RKO (cell line): ENCODE measurements around the gene BLNK.
A peak's percentile ranks its signal among the peaks of the same experiment; 100 is the strongest.

Source experiments
- DNase-seq: peaks from one replicate; pipeline ENCODE4 v3.0.0-alpha.2; 2016; ENCODE audit warnings: low spot score

BLNK gene

DNA sequence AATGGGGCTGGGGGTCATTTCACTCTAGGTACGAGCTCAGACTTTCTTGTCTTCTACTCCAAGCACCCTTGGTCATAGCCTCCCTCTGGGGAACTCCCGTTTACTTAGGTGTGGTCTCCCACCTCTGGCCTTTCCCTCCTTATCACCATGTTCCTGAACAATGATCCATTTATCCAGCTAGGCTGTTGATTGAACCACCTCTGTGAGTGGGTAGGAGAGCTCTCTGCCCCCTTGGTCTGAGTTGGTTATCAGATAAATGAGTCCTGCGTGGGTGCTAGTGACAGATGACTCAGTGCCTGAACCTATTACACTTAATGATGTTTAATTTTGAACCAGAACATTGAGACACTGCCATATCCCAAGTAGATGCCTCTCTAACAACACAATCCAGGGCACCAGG, 9.4 kb downstream of the BLNK start:
- DNase-seq, result no peak

GRCh38 chr10:96261132-96261531, 10.2 kb downstream of the BLNK start:
- no peak for DNase-seq

GRCh38 chr10:96260014-96260413, 11.4 kb downstream of the BLNK start:
- no peak for DNase-seq

GRCh38 chr10:96259150-96259549, 12.2 kb downstream of the BLNK start:
- no peak for DNase-seq

GRCh38 chr10:96257944-96258343, 13.4 kb downstream of the BLNK start:
- DNase-seq, result no peak

- DNase-seq, result no peak
These were observed 15.6 kb downstream of the BLNK start for GRCh38 chr10:96255549-96256333.

DNA sequence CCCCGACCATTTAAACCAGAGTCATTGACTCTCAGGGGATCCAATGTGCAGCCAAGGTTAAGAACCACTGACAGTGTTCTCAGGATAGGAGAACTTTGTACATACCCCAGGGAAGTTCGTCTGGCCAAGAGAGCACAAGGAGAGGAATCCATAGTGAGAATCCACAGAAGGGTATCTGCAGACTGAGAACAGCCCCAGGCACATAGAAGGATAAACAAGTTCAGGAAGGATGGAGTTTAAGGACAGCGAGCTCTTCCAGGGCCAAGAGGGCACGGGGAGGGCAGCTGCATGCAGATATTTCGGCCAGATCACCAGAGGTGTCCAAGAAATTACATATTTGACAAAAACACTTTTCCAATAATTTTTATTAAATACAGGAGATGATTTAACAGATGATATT, 16.4 kb downstream of the BLNK start:
- no peak for DNase-seq

- DNase-seq, result no peak
These were observed 18.6 kb downstream of the BLNK start for GRCh38 chr10:96252730-96253129.

DNA sequence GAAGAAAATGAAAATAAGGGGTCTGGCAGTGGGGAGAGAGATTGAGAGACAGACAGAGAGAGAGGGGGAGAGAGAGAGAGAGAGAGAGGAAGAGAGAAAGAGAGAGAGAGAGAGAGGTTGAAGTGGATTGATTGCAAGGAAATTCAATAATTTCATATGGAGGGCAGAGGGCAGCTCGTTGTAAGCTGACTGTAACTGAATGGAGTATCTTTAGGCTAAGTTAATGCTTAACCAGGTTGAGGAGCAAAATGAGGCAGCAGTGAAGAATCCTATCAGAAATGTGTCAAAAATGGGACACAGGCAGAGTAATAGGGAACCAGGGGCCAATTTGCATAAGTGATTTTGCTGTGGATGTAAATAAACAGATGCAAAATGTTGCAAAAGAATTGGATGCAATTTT, 21.0 kb downstream of the BLNK start:
- no peak for DNase-seq

- DNase-seq, result no peak
These were observed 22.1 kb downstream of the BLNK start for GRCh38 chr10:96249264-96249663.

DNA sequence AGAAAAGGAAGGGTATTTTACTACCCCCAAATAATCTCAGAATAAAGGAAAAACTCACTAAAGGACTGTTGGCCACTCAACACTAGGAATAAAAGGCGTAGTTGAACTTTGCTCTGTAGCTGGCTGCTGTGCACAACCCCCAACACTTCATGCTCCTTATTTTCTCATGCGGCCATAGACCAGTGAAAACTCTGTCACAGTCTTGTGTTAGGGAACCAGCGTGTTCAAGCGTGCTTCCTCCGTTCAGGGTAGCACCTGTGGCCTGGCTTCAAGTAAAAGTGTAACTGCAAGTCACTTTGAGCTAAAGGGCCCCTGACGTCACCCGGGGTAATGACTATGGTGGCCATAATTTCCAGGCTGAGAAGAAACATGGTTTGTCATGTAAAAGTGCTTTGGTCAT, 27.0 kb downstream of the BLNK start:
- DNase-seq, result no peak

DNA sequence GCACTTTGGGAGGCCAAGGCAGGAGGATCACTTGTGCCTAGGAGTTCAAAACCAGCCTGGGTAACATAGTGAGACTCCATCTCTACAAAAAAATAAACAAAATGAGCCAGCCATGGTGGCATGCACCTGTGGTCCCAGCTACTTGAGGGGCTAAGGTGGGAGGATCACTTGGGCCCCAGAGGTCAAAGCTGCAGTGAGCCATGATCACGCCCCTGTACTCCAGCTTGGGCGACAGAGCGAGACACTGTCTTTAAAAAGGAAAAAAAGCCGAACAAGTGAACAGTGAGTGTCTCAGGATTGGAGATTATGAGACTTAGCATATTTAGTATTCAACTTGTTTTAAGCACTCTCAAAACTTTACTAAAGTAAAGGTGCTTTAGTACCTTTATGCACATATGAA, 28.1 kb downstream of the BLNK start:
- no peak for DNase-seq

GRCh38 chr10:96242822-96243221, 28.5 kb downstream of the BLNK start:
- DNase-seq, result no peak

GRCh38 chr10:96238646-96239623, 32.4 kb downstream of the BLNK start:
- DNase-seq, result no peak

DNA sequence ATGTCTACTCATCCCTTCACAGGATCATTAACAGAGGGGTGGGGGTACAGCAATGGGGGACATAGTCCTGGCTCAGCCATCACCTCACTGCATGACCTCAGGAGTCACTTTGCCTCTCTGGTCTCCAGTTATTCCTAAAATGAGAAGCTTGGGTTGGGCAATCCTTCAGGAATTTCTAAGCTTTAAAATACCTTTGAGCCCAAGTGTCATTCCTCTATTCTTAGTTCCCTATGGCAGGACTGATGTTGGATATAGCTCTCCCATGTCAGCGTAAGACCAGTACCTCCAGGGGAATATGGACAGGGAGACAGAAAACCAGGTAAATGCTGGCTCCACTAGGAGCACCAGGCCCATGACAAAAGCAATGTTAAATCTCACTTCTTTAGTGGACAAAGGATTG, 34.5 kb downstream of the BLNK start:
- no peak for DNase-seq

DNA sequence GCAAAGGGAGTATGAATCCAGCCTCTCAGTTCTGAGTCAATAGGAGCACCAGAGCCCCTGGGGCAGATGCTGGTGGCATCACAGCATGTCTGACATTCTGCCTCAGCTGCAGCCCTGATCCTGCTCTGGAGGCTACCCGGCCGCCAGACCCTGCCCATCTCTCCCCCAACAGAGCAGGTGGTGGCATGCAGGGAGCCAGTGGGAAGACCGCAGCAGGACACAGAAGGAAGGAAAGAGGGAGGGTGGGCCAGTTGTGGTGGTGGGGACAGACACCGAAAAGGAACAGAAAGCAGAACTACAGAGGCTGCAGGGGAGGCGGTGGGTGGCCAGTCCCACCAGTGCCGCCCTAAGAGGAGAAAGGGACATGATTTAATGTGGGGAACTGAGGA, 35.3 kb downstream of the BLNK start:
- no peak for DNase-seq

DNA sequence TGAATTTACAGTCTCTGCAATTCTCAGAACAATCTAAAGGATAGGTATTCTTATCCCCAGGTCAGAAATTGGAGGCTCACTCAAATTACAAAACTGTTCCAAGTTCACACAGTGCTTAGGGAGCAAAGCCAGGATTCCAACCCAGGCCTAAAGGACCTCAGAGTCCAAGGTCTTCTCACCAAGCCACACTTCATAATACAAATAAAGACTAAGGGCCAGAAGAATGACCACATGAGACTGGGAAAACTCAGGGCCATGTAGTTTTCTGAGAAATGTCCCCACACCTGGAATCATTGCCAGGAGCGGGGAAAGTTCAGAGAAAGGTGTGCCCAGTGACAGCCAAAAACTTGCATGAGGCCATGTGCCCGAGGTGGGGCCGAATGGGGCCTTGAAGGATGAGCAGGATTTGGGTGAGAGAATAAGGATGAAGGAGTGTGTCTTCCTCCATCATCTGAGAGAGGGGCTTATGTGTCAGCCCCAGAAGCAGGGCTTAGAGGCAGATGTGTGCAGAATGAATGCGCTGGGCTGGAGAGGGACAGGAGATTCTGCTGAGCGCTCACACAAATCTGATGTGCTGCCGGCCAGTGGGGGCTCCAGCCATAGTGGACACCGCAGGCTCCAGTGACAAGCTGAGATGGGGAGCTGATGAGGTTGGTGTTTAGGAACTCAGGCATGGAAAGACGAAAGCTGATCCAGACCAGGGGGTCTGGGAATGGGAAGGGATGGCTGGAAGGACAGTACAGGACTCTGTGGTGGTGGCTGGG, 35.9 kb downstream of the BLNK start:
- DNase-seq, result no peak

- DNase-seq, result no peak
These were observed 37.4 kb downstream of the BLNK start for GRCh38 chr10:96233959-96234358.

DNA sequence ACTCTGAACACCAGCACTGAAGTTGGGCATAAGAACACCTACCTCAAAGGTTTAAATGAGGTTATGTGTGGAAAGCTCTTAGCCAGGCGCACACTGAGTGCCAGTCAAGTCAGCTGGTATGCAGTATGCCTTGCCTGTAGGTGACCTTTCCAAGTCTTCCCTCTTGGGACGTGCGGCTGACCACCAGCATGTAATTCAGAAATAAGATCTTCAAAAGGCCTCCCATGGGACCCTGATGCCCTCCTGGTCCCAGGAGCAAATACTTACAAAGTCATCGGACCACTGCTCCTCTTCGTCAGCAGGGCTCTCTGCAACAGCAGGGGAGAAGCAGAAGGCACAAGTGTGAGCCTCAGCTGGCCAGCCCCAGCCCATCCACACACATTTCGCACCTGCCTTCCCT, 40.8 kb downstream of the BLNK start:
- no peak for DNase-seq

DNA sequence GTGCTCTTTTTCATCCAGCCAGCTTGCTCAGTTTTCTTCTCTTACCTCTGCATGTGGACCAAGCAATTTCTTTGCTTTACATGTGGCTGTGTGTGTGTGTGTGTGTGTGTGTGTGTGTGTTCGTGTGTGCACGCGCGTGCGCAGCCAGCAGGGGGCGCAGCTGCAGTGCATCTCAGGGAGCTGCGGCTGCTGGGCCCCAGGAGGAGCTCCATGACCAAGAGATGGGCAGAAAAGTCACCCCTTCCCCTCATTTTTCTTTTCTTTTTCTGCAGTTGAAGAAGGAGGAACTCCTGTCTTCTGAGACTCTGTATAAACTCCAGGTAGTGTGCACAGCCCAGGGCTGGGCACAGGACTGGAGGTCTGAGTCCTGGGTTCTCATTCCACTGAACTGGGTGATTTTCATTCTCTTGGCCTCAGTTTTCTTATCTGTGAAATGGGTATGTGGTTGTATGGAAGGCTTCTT, 41.8 kb downstream of the BLNK start:
- peak; percentile 58 for DNase-seq

- no peak for DNase-seq
These were observed 42.9 kb downstream of the BLNK start for GRCh38 chr10:96228408-96228994.

- no peak for DNase-seq
These were observed 44.2 kb downstream of the BLNK start for GRCh38 chr10:96227206-96227605.
